Left ventricle myocardium inferior (tissue), 1 donor: ENCODE results near the gene B3GLCT. TPM values are rescaled to one million over a fixed set of nuclear protein-coding genes. Genes with fewer than 3 reads are reported as not detected.

Experiments used
- DNase-seq: peaks from one replicate; pipeline ENCODE4 v3.0.0-alpha.2; 2020
- H3K27ac ChIP-seq: fragments of 200-600 bp; replicated peaks from 2 replicates; pipeline ENCODE4 v1.8.0; 2021
- H3K27me3 ChIP-seq: fragments of 200-600 bp; 2 replicates; pipeline ENCODE4 v1.8.0; 2021; ENCODE audit warnings: low read depth
- H3K36me3 ChIP-seq: fragments of 200-600 bp; 2 replicates; pipeline ENCODE4 v1.8.0; 2021
- H3K4me1 ChIP-seq: fragments of 200-600 bp; 2 replicates; pipeline ENCODE4 v1.8.0; 2021
- H3K4me3 ChIP-seq: fragments of 200-600 bp; 2 replicates; pipeline ENCODE4 v1.8.0; 2021; ENCODE audit warnings: mild to moderate bottlenecking, moderate library complexity
- H3K9me3 ChIP-seq: fragments of 200-600 bp; replicated peaks from 2 replicates; pipeline ENCODE4 v1.8.0; 2021
- CTCF ChIP-seq: fragments of 200-600 bp; IDR thresholded peaks from 2 replicates; pipeline ENCODE4 v1.8.0; 2021; ENCODE audit warnings: antibody characterized with exemption, mild to moderate bottlenecking, borderline replicate concordance
- intact Hi-C: fragments of 100-400 bp; cut with micrococcal nuclease; formaldehyde crosslinking; loops from one replicate; pipeline ENCODE4 v1.11.0; 2022
- long read RNA-seq: library from polyadenylated mRNA; unstranded; transcript quantifications from one replicate; pipeline ENCODE4 v2.0.0, GENCODE V29; 2021
- total RNA-seq: library from RNA; stranded (reverse); fragmentation: NEBNext Ultra II Directional; extraction: Animal tissue kit (Norgen Biotek cat#: 25700); gene quantifications from one replicate; pipeline ENCODE4 v1.2.1, GENCODE V29; 2021
- donor health status: DM: no; HTN: yes; CAD: no; lungs with severe emphysema.

B3GLCT gene
- 19.5 TPM for total RNA-seq
- long read RNA-seq, full-length matches to known transcripts: 56 of 75 reads
- long read RNA-seq, partial matches to known transcripts: 3 of 75 reads
- long read RNA-seq, other reads (novel, unspliced or antisense): 16 of 75 reads

- Histone ChIP-seq H3K27ac (peak within 1 kb of the TSS; percentile 100), H3K9me3 (no peaks in the 10 kb centered on the region), H3K27me3 (no peaks in the 10 kb centered on the region), H3K4me3 (peak within 1 kb of the TSS; percentile 78), H3K4me1 (peaks cover 50% of the 10 kb centered on the region), H3K36me3 (no peaks in the 10 kb centered on the region)
- intact Hi-C loops: no loop called here
- TF ChIP-seq CTCF: peak; percentile 86
- peak; percentile 81 for DNase-seq
Measured at GRCh38 chr13:31199849-31200636, at the start of gene B3GLCT. TSS of gene B3GLCT (plus strand) at chr13:31199975. CDS start at chr13:31200085, 110 bp downstream.

- TF ChIP-seq CTCF: no peak
- Histone ChIP-seq H3K9me3 (no peaks in the 10 kb centered on the region), H3K27ac (no peak overlapping the region), H3K4me1 (no peaks in the 10 kb centered on the region), H3K27me3 (no peaks in the 10 kb centered on the region), H3K4me3 (no peak overlapping the region), H3K36me3 (peaks cover 100% of the 10 kb centered on the region)
- intact Hi-C loops: no loop called here
- no peak for DNase-seq
Measured at GRCh38 chr13:31150315-31150985, 49.3 kb upstream of the B3GLCT start.

- TF ChIP-seq CTCF: no peak
- no peak overlapping the region for H3K27ac ChIP-seq
- no peaks in the 10 kb centered on the region for H3K9me3 ChIP-seq
- H3K36me3 ChIP-seq: peaks cover 96% of the 10 kb centered on the region
- no peak overlapping the region for H3K4me3 ChIP-seq
- DNase-seq: no peak
- no peaks in the 10 kb centered on the region for H3K4me1 ChIP-seq
- intact Hi-C loops: no loop called here
- H3K27me3 ChIP-seq: no peaks in the 10 kb centered on the region
Measured at GRCh38 chr13:31151837-31152236, 47.9 kb upstream of the B3GLCT start.

- H3K27ac ChIP-seq: no peak overlapping the region
- H3K4me1 ChIP-seq: peaks cover 14% of the 10 kb centered on the region
- TF ChIP-seq CTCF: no peak
- H3K36me3 ChIP-seq: peaks cover 85% of the 10 kb centered on the region
- H3K27me3 ChIP-seq: no peaks in the 10 kb centered on the region
- no peak for DNase-seq
- intact Hi-C loops: no loop called here
- no peaks in the 10 kb centered on the region for H3K9me3 ChIP-seq
- no peak overlapping the region for H3K4me3 ChIP-seq
Measured at GRCh38 chr13:31154939-31155338, 44.8 kb upstream of the B3GLCT start.

GRCh38 chr13:31159306-31159705, 40.5 kb upstream of the B3GLCT start:
- H3K27ac ChIP-seq: no peak overlapping the region
- H3K27me3 ChIP-seq: no peaks in the 10 kb centered on the region
- peak overlapping the region; percentile 86 for H3K4me3 ChIP-seq
- DNase-seq: no peak
- peaks cover 44% of the 10 kb centered on the region for H3K4me1 ChIP-seq
- peaks cover 41% of the 10 kb centered on the region for H3K36me3 ChIP-seq
- TF ChIP-seq CTCF: no peak
- H3K9me3 ChIP-seq: no peaks in the 10 kb centered on the region
- intact Hi-C loops: no loop called here
